HepG2 (cell line): ENCODE data around the gene SLC25A25.

Experiments
- AGO1 ChIP-seq: fragments of 200-400 bp; formaldehyde crosslinking; IDR thresholded peaks from 2 replicates; pipeline ENCODE4 v1.6.1; 2017; ENCODE audit warnings: mild to moderate bottlenecking, low read depth, low read length, moderate library complexity; ENCODE audit not compliant: poor library complexity, severe bottlenecking
- CHD2 ChIP-seq: IDR thresholded peaks from 2 replicates; pipeline ENCODE4 v1.6.1; 2011; ENCODE audit warnings: low read depth, low read length, improper control_type of control experiment
- CTCF ChIP-seq: sonication (generic); formaldehyde crosslinking; IDR thresholded peaks from 2 replicates; pipeline ENCODE4 v1.5.0; 2020; ENCODE audit warnings: mild to moderate bottlenecking, missing genetic modification reagents, moderate library complexity
- E2F1 ChIP-seq: sonication (generic); formaldehyde crosslinking; IDR thresholded peaks from 2 replicates; pipeline ENCODE4 v1.5.0; 2020; ENCODE audit warnings: missing genetic modification reagents
- HOMEZ ChIP-seq: IDR thresholded peaks from 2 replicates; pipeline ENCODE4 v1.6.1; 2016; ENCODE audit warnings: low read depth
- RAD21 ChIP-seq: fragments of 450-650 bp; formaldehyde crosslinking; IDR thresholded peaks from 2 replicates; pipeline ENCODE4 v1.5.0; 2020; ENCODE audit warnings: mild to moderate bottlenecking
- SSRP1 ChIP-seq: IDR thresholded peaks from 2 replicates; pipeline ENCODE4 v1.6.1; 2016; ENCODE audit warnings: control low read depth
- ZBTB7B ChIP-seq: sonication (generic); formaldehyde crosslinking; IDR thresholded peaks from 2 replicates; pipeline ENCODE4 v1.4.0; 2020; ENCODE audit warnings: missing genetic modification reagents
- ZIK1 ChIP-seq: sonication (generic); formaldehyde crosslinking; IDR thresholded peaks from 2 replicates; pipeline ENCODE4 v1.5.0; 2020; ENCODE audit warnings: mild to moderate bottlenecking, low read depth, missing genetic modification reagents, borderline replicate concordance
- ZNF18 ChIP-seq: sonication (generic); formaldehyde crosslinking; IDR thresholded peaks from 2 replicates; pipeline ENCODE4 v1.8.0; 2022; ENCODE audit warnings: mild to moderate bottlenecking, missing genetic modification reagents; ENCODE audit not compliant: insufficient replicate concordance
- ZNF225 ChIP-seq: sonication (generic); formaldehyde crosslinking; IDR thresholded peaks from 2 replicates; pipeline ENCODE4 v1.4.0; 2020; ENCODE audit warnings: mild to moderate bottlenecking, missing genetic modification reagents
- ZNF549 ChIP-seq: sonication (generic); formaldehyde crosslinking; IDR thresholded peaks from 2 replicates; pipeline ENCODE4 v1.5.0; 2020; ENCODE audit warnings: missing genetic modification reagents

GRCh38 chr9:128108269-128109049 lies 40.4 kb downstream of the SLC25A25 start:
- no peak for TF ChIP-seq SSRP1 (CRISPR knock-in tag)
- TF ChIP-seq E2F1: no peak
- no peak for TF ChIP-seq ZNF549 (CRISPR knock-in tag)
- TF ChIP-seq HOMEZ (CRISPR knock-in tag): no peak
- TF ChIP-seq ZNF18 (CRISPR knock-in tag): no peak
- no peak for TF ChIP-seq RAD21 (CRISPR knock-in tag)
- TF ChIP-seq CTCF (CRISPR knock-in tag): no peak
- no peak for TF ChIP-seq ZNF225 (CRISPR knock-in tag)
- no peak for TF ChIP-seq ZIK1
- TF ChIP-seq AGO1: no peak
- TF ChIP-seq ZBTB7B: no peak
- TF ChIP-seq CHD2: no peak
